HL-60 (cell line): ENCODE data around the gene UBC.
A peak's percentile ranks its signal among the peaks of the same experiment; 100 is the strongest.
"Not testable (repeated sequence)": the region's sequence is repeated elsewhere in the genome, so short reads cannot be mapped to it uniquely, and the experiment has no call there.

ENCODE experiments used
- DNase-seq, 2 experiments: peaks; one replicate each; pipeline ENCODE4 v3.0.0-alpha.2; 2010 to 2020; ENCODE audit warnings: low read depth in 1 of 2, low spot score in 1 of 2
- H3K27ac ChIP-seq: fragments of 250-450 bp; sonication (Bioruptor Pico); replicated peaks from 2 replicates; pipeline ENCODE4 v1.5.1; 2020; ENCODE audit warnings: mild to moderate bottlenecking, moderate library complexity
- H3K27me3 ChIP-seq: fragments of 250-450 bp; sonication (Bioruptor Pico); 2 replicates; pipeline ENCODE4 v1.5.1; 2021; ENCODE audit warnings: mild to moderate bottlenecking, moderate library complexity; ENCODE audit not compliant: insufficient read depth, poor library complexity, severe bottlenecking
- H3K4me3 ChIP-seq: replicated peaks from 2 replicates; pipeline ENCODE4 v1.5.1; 2011; ENCODE audit warnings: mild to moderate bottlenecking, control low read depth, low read length; ENCODE audit not compliant: insufficient read depth
- CTCF ChIP-seq: IDR thresholded peaks from one replicate; pipeline ENCODE4 v1.5.1; 2011; ENCODE audit warnings: low read length, control low read depth, inconsistent platforms; ENCODE audit not compliant: insufficient read depth
- GABPA ChIP-seq: IDR thresholded peaks from 2 replicates; pipeline ENCODE4 v1.6.1; 2012; ENCODE audit warnings: low read depth
- POLR2AphosphoS5 ChIP-seq: IDR thresholded peaks from 2 replicates; pipeline ENCODE4 v1.6.1; 2012; ENCODE audit warnings: low read depth
- REST ChIP-seq: IDR thresholded peaks from 2 replicates; pipeline ENCODE4 v1.6.1; 2012; ENCODE audit warnings: low read depth; ENCODE audit not compliant: insufficient replicate concordance
- SPI1 ChIP-seq: IDR thresholded peaks from 2 replicates; pipeline ENCODE4 v1.6.1; 2012; ENCODE audit warnings: low read depth, mild to moderate bottlenecking, borderline replicate concordance

UBC gene

GRCh38 chr12:124887766-124888165, 26.7 kb downstream of the UBC start:
- not testable (repeated sequence) for DNase-seq, H3K27me3 ChIP-seq, H3K4me3 ChIP-seq, H3K27ac ChIP-seq

GRCh38 chr12:124884587-124885438, 29.6 kb downstream of the UBC start:
- Histone ChIP-seq H3K27ac (no peak overlapping the region), H3K27me3 (no peaks in the 10 kb centered on the region), H3K4me3 (no peak overlapping the region)
- TF ChIP-seq SPI1 (no peak), GABPA (no peak), REST (no peak), CTCF (no peak), POLR2AphosphoS5 (no peak)
- no peak for DNase-seq

- H3K27ac ChIP-seq: no peak overlapping the region
- TF ChIP-seq REST (no peak), CTCF (no peak), POLR2AphosphoS5 (no peak), GABPA (no peak), SPI1 (no peak)
- no peaks in the 10 kb centered on the region for H3K27me3 ChIP-seq
- no peak overlapping the region for H3K4me3 ChIP-seq
- DNase-seq: no peak
Measured at GRCh38 chr12:124883263-124884130, 31.0 kb downstream of the UBC start.

- Histone ChIP-seq H3K27ac (peak overlapping the region; percentile 65), H3K27me3 (no peaks in the 10 kb centered on the region), H3K4me3 (no peak overlapping the region)
- DNase-seq: peak in 1 of 2 experiments; percentile 65
- TF ChIP-seq POLR2AphosphoS5 (0 out of 2 replicates have a peak, but pooled peaks have one; percentile 24), SPI1 (no peak), CTCF (no peak), REST (no peak), GABPA (peak; percentile 48; the same call in 1 of the 2 replicates)
Measured at GRCh38 chr12:124881123-124881522, 33.3 kb downstream of the UBC start.

- not testable (repeated sequence) for DNase-seq, H3K4me3 ChIP-seq, H3K27ac ChIP-seq, H3K27me3 ChIP-seq
Measured at GRCh38 chr12:124880335-124880734, 34.1 kb downstream of the UBC start.
